SK-N-SH treated with all-trans-retinoic acid at 6 μM for 48 hours (cell line): ENCODE data around the gene CCL17.

Source experiments
- ARNTL ChIP-seq: fragments of 450-650 bp; formaldehyde crosslinking; IDR thresholded peaks from 2 replicates; pipeline ENCODE4 v1.5.0; 2020; ENCODE audit warnings: low read depth, mild to moderate bottlenecking, moderate library complexity, borderline replicate concordance
- BACH2 ChIP-seq: fragments of 250-450 bp; sonication (Bioruptor Pico); IDR thresholded peaks from 2 replicates; pipeline ENCODE4 v1.9.0; 2021; ENCODE audit warnings: mild to moderate bottlenecking, borderline replicate concordance
- CSRNP3 ChIP-seq: fragments of 250-450 bp; sonication (Bioruptor Pico); IDR thresholded peaks from 2 replicates; pipeline ENCODE4 v1.5.1; 2021; ENCODE audit warnings: mild to moderate bottlenecking, moderate library complexity
- GLIS3 ChIP-seq: fragments of 250-450 bp; sonication (Bioruptor Pico); IDR thresholded peaks from 2 replicates; pipeline ENCODE4 v1.5.0; 2020; ENCODE audit warnings: mild to moderate bottlenecking, moderate library complexity
- PATZ1 ChIP-seq: fragments of 250-450 bp; sonication (Bioruptor Pico); IDR thresholded peaks from 2 replicates; pipeline ENCODE4 v1.8.0; 2020; ENCODE audit warnings: mild to moderate bottlenecking, moderate library complexity, borderline replicate concordance
- POU6F1 ChIP-seq: fragments of 250-450 bp; sonication (Bioruptor Pico); IDR thresholded peaks from 2 replicates; pipeline ENCODE4 v1.8.0; 2021; ENCODE audit warnings: low read depth, mild to moderate bottlenecking, moderate library complexity, borderline replicate concordance
- PPARA ChIP-seq: fragments of 250-450 bp; sonication (Bioruptor Pico); IDR thresholded peaks from 2 replicates; pipeline ENCODE4 v1.5.0; 2020; ENCODE audit warnings: mild to moderate bottlenecking, borderline replicate concordance
- RARB ChIP-seq: fragments of 250-450 bp; sonication (Bioruptor Pico); IDR thresholded peaks from 2 replicates; pipeline ENCODE4 v1.8.0; 2021; ENCODE audit warnings: mild to moderate bottlenecking, moderate library complexity
- TOX ChIP-seq: fragments of 250-450 bp; sonication (Bioruptor Pico); IDR thresholded peaks from 2 replicates; pipeline ENCODE4 v1.8.0; 2021; ENCODE audit warnings: mild to moderate bottlenecking, moderate library complexity, borderline replicate concordance
- ZC3H10 ChIP-seq: fragments of 250-450 bp; sonication (Bioruptor Pico); IDR thresholded peaks from 2 replicates; pipeline ENCODE4 v1.5.1; 2021; ENCODE audit warnings: mild to moderate bottlenecking, moderate library complexity
- ZFP3 ChIP-seq: fragments of 250-450 bp; sonication (Bioruptor Pico); IDR thresholded peaks from 2 replicates; pipeline ENCODE4 v1.5.0; 2020; ENCODE audit warnings: mild to moderate bottlenecking, moderate library complexity
- ZFP30 ChIP-seq: fragments of 450-650 bp; formaldehyde crosslinking; IDR thresholded peaks from 2 replicates; pipeline ENCODE4 v1.5.0; 2022; ENCODE audit warnings: mild to moderate bottlenecking, moderate library complexity
- ZNF8 ChIP-seq: fragments of 450-650 bp; formaldehyde crosslinking; IDR thresholded peaks from 2 replicates; pipeline ENCODE4 v1.5.0; 2020; ENCODE audit warnings: mild to moderate bottlenecking, moderate library complexity

GRCh38 chr16:57395026-57395425 is 9.5 kb upstream of the CCL17 start:
- no peak for TF ChIP-seq ZFP3 (CRISPR knock-in tag)
- TF ChIP-seq ARNTL (CRISPR knock-in tag), result no peak
- no peak for TF ChIP-seq ZNF8 (CRISPR knock-in tag)
- no peak for TF ChIP-seq POU6F1 (CRISPR knock-in tag)
- TF ChIP-seq BACH2, result no peak
- TF ChIP-seq ZFP30 (CRISPR knock-in tag), result no peak
- no peak for TF ChIP-seq ZC3H10 (CRISPR knock-in tag)
- TF ChIP-seq PATZ1, result no peak
- no peak for TF ChIP-seq PPARA (CRISPR knock-in tag)
- no peak for TF ChIP-seq RARB (CRISPR knock-in tag)
- no peak for TF ChIP-seq CSRNP3 (CRISPR knock-in tag)
- TF ChIP-seq GLIS3 (CRISPR knock-in tag), result no peak
- no peak for TF ChIP-seq TOX (CRISPR knock-in tag)
